CD1c-positive myeloid dendritic cell (primary cell): Measurements from ENCODE around the gene ZNF362.
"Not testable (repeated sequence)": the region's sequence is repeated elsewhere in the genome, so short reads cannot be mapped to it uniquely, and the experiment has no call there.

ENCODE experiments used
- DNase-seq: peaks from one replicate; pipeline ENCODE4 v3.0.0-alpha.2; 2016; ENCODE audit errors: extremely low spot score

Gene ZNF362

GRCh38 chr1:33305816-33306652 lies 49.7 kb downstream of the ZNF362 start:
- DNase-seq, result peak; percentile 42

GRCh38 chr1:33306653-33307493 lies 50.6 kb downstream of the ZNF362 start:
- peak; percentile 10 for DNase-seq

- DNase-seq, result no peak
These were observed 51.2 kb downstream of the ZNF362 start for GRCh38 chr1:33307494-33307864.

- DNase-seq, result not testable (repeated sequence)
These were observed 53.1 kb downstream of the ZNF362 start for GRCh38 chr1:33309351-33309750.

- no peak for DNase-seq
These were observed 54.4 kb downstream of the ZNF362 start for GRCh38 chr1:33310702-33311101.

- no peak for DNase-seq
These were observed 55.6 kb downstream of the ZNF362 start for GRCh38 chr1:33311706-33312412.

- DNase-seq, result no peak
These were observed 56.1 kb downstream of the ZNF362 start for GRCh38 chr1:33312413-33312749.

- DNase-seq, result no peak
These were observed 58.1 kb downstream of the ZNF362 start for GRCh38 chr1:33314416-33314815.

GRCh38 chr1:33316601-33317000 lies 60.3 kb downstream of the ZNF362 start:
- DNase-seq, result no peak

- DNase-seq, result no peak
These were observed 61.1 kb downstream of the ZNF362 start for GRCh38 chr1:33317354-33317753.

GRCh38 chr1:33317946-33318345 lies 61.7 kb downstream of the ZNF362 start:
- no peak for DNase-seq

GRCh38 chr1:33319186-33319948 lies 63.1 kb downstream of the ZNF362 start:
- DNase-seq, result no peak

- DNase-seq, result no peak
These were observed 63.8 kb downstream of the ZNF362 start for GRCh38 chr1:33319949-33320618.

GRCh38 chr1:33320619-33321165 lies 64.4 kb downstream of the ZNF362 start, which contains the start of gene A3GALT2:
Gene A3GALT2, minus strand, starts transcription at chr1:33321098. Its CDS starts 0 bp downstream, at chr1:33321098.
- DNase-seq, result no peak

- DNase-seq, result no peak
These were observed 64.9 kb downstream of the ZNF362 start for GRCh38 chr1:33321178-33321577.

- DNase-seq, result no peak
These were observed 65.8 kb downstream of the ZNF362 start for GRCh38 chr1:33322109-33322508.

- no peak for DNase-seq
These were observed 66.7 kb downstream of the ZNF362 start for GRCh38 chr1:33322870-33323585.

GRCh38 chr1:33323663-33324477 lies 67.6 kb downstream of the ZNF362 start:
- no peak for DNase-seq
